Measurements from ENCODE around the gene FAM83D.

DNA sequence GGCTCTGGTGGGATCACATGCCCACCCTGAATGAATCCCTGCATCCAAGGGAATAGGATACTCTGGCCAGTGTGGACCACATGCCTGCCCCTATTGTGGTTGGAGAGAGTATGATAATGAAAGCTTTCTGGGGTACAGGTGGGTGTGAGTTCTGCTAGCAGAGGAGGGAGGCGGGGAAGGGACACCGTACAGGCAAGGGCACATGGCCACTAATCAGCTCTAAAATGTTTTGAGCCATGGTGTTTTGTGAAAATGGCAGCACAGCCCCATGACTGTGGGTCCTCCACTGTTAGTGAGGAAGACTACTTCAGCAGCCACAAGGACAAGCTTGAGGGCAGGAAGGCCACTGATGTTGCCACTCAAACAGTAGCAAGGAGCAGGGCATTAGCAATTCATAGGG lies 24.0 kb downstream of the FAM83D start:
- TF ChIP-seq, protein P1, sequence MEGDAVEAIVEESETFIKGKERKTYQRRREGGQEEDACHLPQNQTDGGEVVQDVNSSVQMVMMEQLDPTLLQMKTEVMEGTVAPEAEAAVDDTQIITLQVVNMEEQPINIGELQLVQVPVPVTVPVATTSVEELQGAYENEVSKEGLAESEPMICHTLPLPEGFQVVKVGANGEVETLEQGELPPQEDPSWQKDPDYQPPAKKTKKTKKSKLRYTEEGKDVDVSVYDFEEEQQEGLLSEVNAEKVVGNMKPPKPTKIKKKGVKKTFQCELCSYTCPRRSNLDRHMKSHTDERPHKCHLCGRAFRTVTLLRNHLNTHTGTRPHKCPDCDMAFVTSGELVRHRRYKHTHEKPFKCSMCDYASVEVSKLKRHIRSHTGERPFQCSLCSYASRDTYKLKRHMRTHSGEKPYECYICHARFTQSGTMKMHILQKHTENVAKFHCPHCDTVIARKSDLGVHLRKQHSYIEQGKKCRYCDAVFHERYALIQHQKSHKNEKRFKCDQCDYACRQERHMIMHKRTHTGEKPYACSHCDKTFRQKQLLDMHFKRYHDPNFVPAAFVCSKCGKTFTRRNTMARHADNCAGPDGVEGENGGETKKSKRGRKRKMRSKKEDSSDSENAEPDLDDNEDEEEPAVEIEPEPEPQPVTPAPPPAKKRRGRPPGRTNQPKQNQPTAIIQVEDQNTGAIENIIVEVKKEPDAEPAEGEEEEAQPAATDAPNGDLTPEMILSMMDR (IDR thresholded peaks at IDR 0.05 in 8 of 11, conservative IDR thresholded peaks at IDR 0.05 in 3 of 11): no peak
- no peak for TF ChIP-seq POLR2AphosphoS5 (IDR thresholded peaks at IDR 0.05)
